Measurements from ENCODE around the gene TANK.

Gene TANK

DNA sequence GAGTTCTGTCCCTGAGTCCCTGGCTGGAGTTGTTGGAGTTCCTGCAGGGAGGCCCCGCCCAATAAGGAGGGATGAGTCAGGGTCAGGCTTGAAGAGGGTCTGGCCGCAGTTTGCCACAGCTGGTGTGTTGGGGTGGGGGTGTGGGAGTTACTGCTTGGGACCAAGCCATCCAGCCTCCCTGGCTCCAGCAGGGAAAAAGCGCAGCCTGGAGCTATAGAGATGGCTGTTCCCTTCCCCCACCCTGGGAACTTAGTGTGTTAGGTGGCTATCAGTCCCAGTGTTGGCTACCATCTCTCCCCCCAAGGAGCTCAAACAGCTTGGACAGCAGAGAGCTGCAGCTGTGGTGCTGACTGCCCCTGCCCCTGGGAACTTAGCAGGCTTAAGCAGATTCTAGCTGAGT is 13.2 kb upstream of the TANK start:
- Histone ChIP-seq H3K9me3 (ENCODE audit: insufficient read depth, low read length) (no peaks in the 10 kb centered on the region), H3K9ac (ENCODE audit: low read length) (no peak overlapping the region), H3K36me3 (ENCODE audit: low read length) (peaks cover 1% of the 10 kb centered on the region; the same call in 1 of the 2 replicates), H3K79me2 (ENCODE audit: insufficient read depth, low read length) (no peaks in the 10 kb centered on the region), H4K20me1 (ENCODE audit: low read depth, low read length) (no peaks in the 10 kb centered on the region), H3F3A (ENCODE audit: insufficient read depth) (no peaks in the 10 kb centered on the region), H3K4me2 (ENCODE audit: low read depth, low read length, poor library complexity, severe bottlenecking) (no peak overlapping the region), H3K27ac (ENCODE audit: low read depth, low read length) (no peak overlapping the region), H3K27me3 (ENCODE audit: low read length) (no peaks in the 10 kb centered on the region), H3K4me3 (ENCODE audit: insufficient read depth, low read length, poor library complexity, severe bottlenecking) (no peak overlapping the region), H2AFZ (ENCODE audit: low read depth, low read length, severe bottlenecking) (no peak overlapping the region), H3K9me2 (replicated peaks; ENCODE audit: insufficient read depth, low read length) (no peaks in the 10 kb centered on the region)
- TF ChIP-seq, protein P1, sequence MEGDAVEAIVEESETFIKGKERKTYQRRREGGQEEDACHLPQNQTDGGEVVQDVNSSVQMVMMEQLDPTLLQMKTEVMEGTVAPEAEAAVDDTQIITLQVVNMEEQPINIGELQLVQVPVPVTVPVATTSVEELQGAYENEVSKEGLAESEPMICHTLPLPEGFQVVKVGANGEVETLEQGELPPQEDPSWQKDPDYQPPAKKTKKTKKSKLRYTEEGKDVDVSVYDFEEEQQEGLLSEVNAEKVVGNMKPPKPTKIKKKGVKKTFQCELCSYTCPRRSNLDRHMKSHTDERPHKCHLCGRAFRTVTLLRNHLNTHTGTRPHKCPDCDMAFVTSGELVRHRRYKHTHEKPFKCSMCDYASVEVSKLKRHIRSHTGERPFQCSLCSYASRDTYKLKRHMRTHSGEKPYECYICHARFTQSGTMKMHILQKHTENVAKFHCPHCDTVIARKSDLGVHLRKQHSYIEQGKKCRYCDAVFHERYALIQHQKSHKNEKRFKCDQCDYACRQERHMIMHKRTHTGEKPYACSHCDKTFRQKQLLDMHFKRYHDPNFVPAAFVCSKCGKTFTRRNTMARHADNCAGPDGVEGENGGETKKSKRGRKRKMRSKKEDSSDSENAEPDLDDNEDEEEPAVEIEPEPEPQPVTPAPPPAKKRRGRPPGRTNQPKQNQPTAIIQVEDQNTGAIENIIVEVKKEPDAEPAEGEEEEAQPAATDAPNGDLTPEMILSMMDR (IDR thresholded peaks at IDR 0.05; ENCODE audit: insufficient read depth, low read length, poor library complexity, severe bottlenecking) = no peak
- no peak for TF ChIP-seq EZH2phosphoT487 (conservative IDR thresholded peaks at IDR 0.05; ENCODE audit: low read length)

DNA sequence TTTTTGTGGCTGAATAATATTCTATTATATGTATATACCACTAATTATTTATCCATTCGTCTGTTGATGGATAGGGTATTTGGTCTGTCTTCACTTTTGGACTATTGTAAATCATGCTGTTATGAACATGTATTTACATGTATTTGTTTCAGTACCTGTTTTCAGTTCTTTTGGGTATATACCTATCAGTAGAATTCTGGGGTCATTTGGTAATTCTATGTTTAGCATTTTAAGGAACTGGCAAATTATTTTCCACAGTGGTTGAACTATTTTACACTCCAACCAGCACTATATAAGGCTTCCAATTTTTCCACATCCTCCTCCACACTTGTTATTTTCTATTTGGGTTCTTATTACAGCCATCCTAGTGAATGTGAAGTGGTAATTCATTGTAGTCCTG is 12.4 kb upstream of the TANK start:
- Histone ChIP-seq H3K4me3 (ENCODE audit: insufficient read depth, low read length, poor library complexity, severe bottlenecking) (no peak overlapping the region), H3K27ac (ENCODE audit: low read depth, low read length) (no peak overlapping the region), H3K9ac (ENCODE audit: low read length) (no peak overlapping the region), H2AFZ (ENCODE audit: low read depth, low read length, severe bottlenecking) (no peak overlapping the region), H3K4me2 (ENCODE audit: low read depth, low read length, poor library complexity, severe bottlenecking) (no peak overlapping the region), H3K36me3 (ENCODE audit: low read length) (peaks cover 3% of the 10 kb centered on the region; the same call in 1 of the 2 replicates), H4K20me1 (ENCODE audit: low read depth, low read length) (no peaks in the 10 kb centered on the region), H3K27me3 (ENCODE audit: low read length) (no peaks in the 10 kb centered on the region), H3K9me3 (ENCODE audit: insufficient read depth, low read length) (peaks cover 4% of the 10 kb centered on the region; the same call in 1 of the 2 replicates), H3K79me2 (ENCODE audit: insufficient read depth, low read length) (no peaks in the 10 kb centered on the region), H3F3A (ENCODE audit: insufficient read depth) (no peaks in the 10 kb centered on the region), H3K9me2 (replicated peaks; ENCODE audit: insufficient read depth, low read length) (no peaks in the 10 kb centered on the region)
- TF ChIP-seq, protein P1 (IDR thresholded peaks at IDR 0.05; ENCODE audit: insufficient read depth, low read length, poor library complexity, severe bottlenecking) = no peak
- TF ChIP-seq EZH2phosphoT487 (conservative IDR thresholded peaks at IDR 0.05; ENCODE audit: low read length) = no peak

DNA sequence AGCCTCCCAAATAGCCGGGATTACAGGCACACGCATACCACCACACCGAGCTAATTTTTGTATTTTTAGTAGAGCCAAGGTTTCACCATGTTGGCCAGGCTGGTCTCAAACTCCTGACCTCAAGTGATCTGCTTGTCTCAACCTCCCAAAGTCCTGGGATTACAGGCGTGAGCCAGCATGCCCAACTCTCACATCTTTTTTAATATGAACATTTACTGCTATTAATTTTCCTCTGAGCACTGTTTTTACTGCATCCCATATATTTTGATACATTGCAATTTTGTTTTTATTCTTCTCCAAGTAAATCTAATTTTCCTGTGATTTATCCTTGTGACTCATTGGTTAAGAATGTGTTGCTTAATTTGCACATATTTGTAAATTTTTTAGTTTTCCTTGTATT is 9.5 kb upstream of the TANK start:
- TF ChIP-seq, protein P1 (IDR thresholded peaks at IDR 0.05; ENCODE audit: insufficient read depth, low read length, poor library complexity, severe bottlenecking) = no peak
- TF ChIP-seq EZH2phosphoT487 (conservative IDR thresholded peaks at IDR 0.05; ENCODE audit: low read length) = no peak
- Histone ChIP-seq H3K9me3 (ENCODE audit: insufficient read depth, low read length) (peaks cover 4% of the 10 kb centered on the region; the same call in 1 of the 2 replicates), H3F3A (ENCODE audit: insufficient read depth) (no peaks in the 10 kb centered on the region), H3K36me3 (ENCODE audit: low read length) (peaks cover 3% of the 10 kb centered on the region; the same call in 1 of the 2 replicates), H3K4me3 (ENCODE audit: insufficient read depth, low read length, poor library complexity, severe bottlenecking) (no peak overlapping the region), H3K27me3 (ENCODE audit: low read length) (no peaks in the 10 kb centered on the region), H3K4me2 (ENCODE audit: low read depth, low read length, poor library complexity, severe bottlenecking) (no peak overlapping the region), H3K9ac (ENCODE audit: low read length) (no peak overlapping the region), H3K27ac (ENCODE audit: low read depth, low read length) (no peak overlapping the region), H3K79me2 (ENCODE audit: insufficient read depth, low read length) (no peaks in the 10 kb centered on the region), H4K20me1 (ENCODE audit: low read depth, low read length) (no peaks in the 10 kb centered on the region), H3K9me2 (replicated peaks; ENCODE audit: insufficient read depth, low read length) (no peaks in the 10 kb centered on the region), H2AFZ (ENCODE audit: low read depth, low read length, severe bottlenecking) (no peak overlapping the region)

Data from SU-DHL-6 (cell line).